ENCODE results near the gene B3GNT9. TPM values are rescaled to one million over a fixed set of nuclear protein-coding genes. Genes with fewer than 3 reads are reported as not detected.
A peak's percentile ranks its signal among the peaks of the same experiment; 100 is the strongest.

The B3GNT9 gene
- total and polyA plus RNA-seq, 2 of the 8 experiments (the other 6 are each of a cell fraction or from before 2014, with no cell fraction given) = 3.5 to 9.0 TPM

DNA sequence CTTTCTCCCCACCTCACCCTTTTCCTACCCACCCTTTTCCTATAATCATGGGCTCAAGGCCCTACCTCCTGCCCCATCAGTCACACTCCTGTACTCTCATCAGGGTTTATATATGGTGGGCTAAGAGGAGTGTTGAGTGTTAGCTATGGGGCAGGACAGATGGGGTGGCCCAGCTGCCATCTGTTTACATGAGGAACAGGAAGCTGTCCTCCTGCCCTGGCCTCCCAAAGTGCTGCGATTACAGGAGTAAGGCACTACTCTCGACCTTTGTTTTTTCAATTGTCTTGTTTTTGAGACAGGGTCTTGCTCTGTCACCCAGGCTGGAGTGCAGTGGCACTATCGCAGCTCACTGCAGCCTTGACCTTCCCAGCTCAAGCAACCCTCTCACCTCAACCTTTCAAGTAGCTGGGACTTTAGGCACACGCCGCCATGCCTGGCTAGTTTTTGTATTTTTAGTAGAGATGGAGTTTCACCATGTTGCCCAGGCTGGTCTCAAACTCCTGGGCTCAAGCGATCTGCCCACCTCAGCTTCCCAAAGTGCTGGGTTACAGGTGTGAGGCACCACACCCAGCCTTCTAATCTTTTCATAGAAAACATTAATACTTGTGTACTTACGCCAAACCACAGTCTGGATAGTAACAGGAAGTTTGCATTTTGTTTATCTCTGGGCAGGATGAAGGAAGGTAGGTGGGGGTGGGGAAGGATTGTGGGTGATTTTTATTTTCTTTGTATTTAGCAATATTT lies 7.3 kb upstream of the B3GNT9 start:
- Histone ChIP-seq H3K79me1 (ENCODE audit: low read depth, low read length) (no peaks in the 10 kb centered on the region), H3K23me2 (ENCODE audit: low read depth, low read length) (peaks cover 14% of the 10 kb centered on the region), H3K23ac (ENCODE audit: insufficient read length) (no peak overlapping the region), H3K9me3 (ENCODE audit: insufficient read depth in 2 of 2, low read depth in 1 of 2, low read length in 1 of 2) (no peaks in the 10 kb centered on the region), H4K8ac (ENCODE audit: extremely low read depth, insufficient read depth, low read length) (no peak overlapping the region), H4K5ac (ENCODE audit: insufficient read length, low read depth, low read length) (no peak overlapping the region), H4K20me1 (replicated peaks in 1 of 2; ENCODE audit: control insufficient read depth in 1 of 2, insufficient read depth in 2 of 2, low read length in 2 of 2) (peaks cover 10 to 20% of the 10 kb centered on the region in 2 experiments), H2BK5ac (ENCODE audit: low read depth, low read length) (no peak overlapping the region), H3K56ac (replicated peaks; ENCODE audit: insufficient read length, low read depth, low read length) (no peak overlapping the region), H3K27ac (ENCODE audit: low read depth, low read length) (no peak overlapping the region), H2BK20ac (ENCODE audit: low read length) (no peak overlapping the region), H3K4me1 (replicated peaks in 1 of 4; ENCODE audit: control insufficient read depth in 3 of 4, insufficient read depth in 4 of 4, low read length in 3 of 4) (peaks cover 0 to 20% (median 11%) of the 10 kb centered on the region in 4 experiments; a peak in 6 of 7 replicates), H2BK12ac (ENCODE audit: low read depth, low read length) (no peak overlapping the region), H3K4ac (replicated peaks; ENCODE audit: insufficient read length, low read depth, low read length) (no peak overlapping the region), H3K14ac (ENCODE audit: insufficient read length) (no peak overlapping the region), H3K36me3 (ENCODE audit: control insufficient read depth in 2 of 4, insufficient read depth in 4 of 4, low read length in 3 of 4) (0 out of 8 replicates have a peak, but pooled peaks cover 0 to 4% (median 0%) of the 10 kb centered on the region in 4 experiments), H3K9ac (replicated peaks in 1 of 4; ENCODE audit: extremely low read depth in 1 of 4, low read depth in 3 of 4, low read length in 3 of 4) (no peak overlapping the region), H3K18ac (ENCODE audit: extremely low read depth, low read length) (no peak overlapping the region), H3K4me3 (ENCODE audit: extremely low read depth in 1 of 4, insufficient read depth in 2 of 4, low read depth in 3 of 4, low read length in 4 of 4) (no peak overlapping the region), H2BK15ac (ENCODE audit: low read length) (peak overlapping the region; percentile 12; the same call in 1 of the 2 replicates), H4K91ac (replicated peaks; ENCODE audit: insufficient read length, low read length) (no peak overlapping the region), H3K4me2 (ENCODE audit: insufficient read depth in 1 of 2, low read depth in 2 of 2, low read length in 2 of 2) (peak overlapping the region in 1 of 2 experiments; percentile 74; a peak in 1 of 4 replicates), H2AK5ac (ENCODE audit: low read depth, low read length) (no peak overlapping the region), H2BK120ac (replicated peaks; ENCODE audit: low read depth, low read length) (no peak overlapping the region), H2AFZ (ENCODE audit: low read length) (no peak overlapping the region), H3K79me2 (ENCODE audit: control insufficient read depth in 1 of 2, insufficient read depth in 2 of 2, low read length in 2 of 2) (no peaks in the 10 kb centered on the region), H3K27me3 (replicated peaks in 1 of 4; ENCODE audit: control insufficient read depth in 3 of 4, extremely low read depth in 1 of 4, insufficient read depth in 3 of 4, low read length in 3 of 4) (peaks cover 91 to 100% (median 98%) of the 10 kb centered on the region in 4 experiments)
- TF ChIP-seq POLR2A (IDR thresholded peaks at IDR 0.05; ENCODE audit: control extremely low read depth in 1 of 2, low read depth in 2 of 2, low read length in 2 of 2) (no peak), SIN3A (conservative IDR thresholded peaks at IDR 0.05 in 1 of 2, IDR thresholded peaks at IDR 0.05 in 1 of 2; ENCODE audit: low read depth in 1 of 2, low read length in 2 of 2) (no peak), SUZ12 (IDR thresholded peaks at IDR 0.05; ENCODE audit: low read length) (peak; percentile 10; the same call in 1 of the 2 replicates), ZNF274 (IDR thresholded peaks at IDR 0.05; ENCODE audit: borderline replicate concordance, extremely low read depth, low read length) (no peak), EZH2 (IDR thresholded peaks at IDR 0.05; ENCODE audit: low read depth, low read length, severe bottlenecking) (peak; percentile 6)
- FAIRE-seq (no peak), DNase-seq (ENCODE audit: low read depth in 1 of 2, low spot score in 2 of 2) (no peak)
- ChIA-PET CTCF (ENCODE audit: partially characterized antibody) (interaction anchor here (0.6 to 14.1 kb wide), 20 partner anchors 9 to 204 kb away, joined by 3 to 291 read pairs (median 5); partner anchors contain the start of genes CES3, E2F4, FBXL8 and HSF4), POLR2A (ENCODE audit: partially characterized antibody) (interaction anchor here (0.9 to 1.5 kb wide), 2 partner anchors 16 to 209 kb away, joined by 4 to 10 read pairs; no protein-coding TSS in a partner anchor)
- 48% methylated on average over 7 of the region's 7 CpGs; no CpG with 5 or more reads in 1 of the 2 experiments for WGBS, 2 experiments (ENCODE audit: extremely low coverage in 1 of 2, insufficient coverage in 1 of 2, insufficient read length in 1 of 2, insufficient replicate concordance in 2 of 2, low coverage in 1 of 2, low lambda C conversion rate in 2 of 2, missing lambda C conversion rate in 1 of 2)
